ENCODE measurements around the gene GRAP.

Gene GRAP

DNA sequence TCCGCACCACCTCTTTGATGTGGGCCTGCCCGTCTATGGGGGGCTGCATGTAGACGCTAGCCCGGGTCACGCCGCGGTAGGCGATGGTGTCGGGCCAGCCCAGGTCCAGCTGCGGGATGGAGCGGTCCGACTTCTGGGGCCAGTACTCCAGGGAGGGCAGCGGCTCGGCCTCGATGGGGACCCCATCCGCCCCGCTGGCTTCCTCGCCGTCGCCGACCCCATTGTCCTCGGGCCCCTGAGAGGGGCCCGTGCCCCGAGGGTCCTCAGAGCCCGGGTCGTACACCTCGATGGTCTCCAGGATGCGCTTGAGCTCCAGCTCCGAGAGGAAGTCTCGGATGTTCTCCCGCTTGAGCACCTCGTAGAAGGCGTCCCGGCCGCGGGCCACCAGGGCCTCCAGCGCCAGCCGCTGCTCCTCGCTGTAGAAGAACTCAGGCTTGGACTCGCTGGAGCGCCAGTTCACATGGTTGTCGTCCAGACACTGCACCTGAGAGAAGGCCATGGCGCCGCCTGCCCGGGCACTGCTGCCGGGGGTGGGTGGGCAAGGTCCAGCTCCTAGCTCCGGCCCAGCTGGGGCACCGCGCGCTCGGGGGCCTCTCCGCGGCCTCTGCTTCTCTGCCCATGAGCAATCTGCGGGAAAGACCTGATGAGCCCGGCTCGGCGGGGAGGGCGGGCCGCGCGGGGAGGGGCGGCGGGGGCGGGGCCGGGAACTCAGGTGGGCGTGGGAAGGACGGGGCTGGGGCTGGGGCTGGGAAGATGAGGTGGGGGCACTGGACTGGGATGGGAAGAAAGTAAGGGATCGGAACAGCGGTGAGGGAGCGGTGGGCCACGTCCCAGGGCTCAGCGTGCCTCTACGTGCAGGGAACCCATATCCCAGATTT is 43.0 kb downstream of the GRAP start:
- TF ChIP-seq, protein P1, sequence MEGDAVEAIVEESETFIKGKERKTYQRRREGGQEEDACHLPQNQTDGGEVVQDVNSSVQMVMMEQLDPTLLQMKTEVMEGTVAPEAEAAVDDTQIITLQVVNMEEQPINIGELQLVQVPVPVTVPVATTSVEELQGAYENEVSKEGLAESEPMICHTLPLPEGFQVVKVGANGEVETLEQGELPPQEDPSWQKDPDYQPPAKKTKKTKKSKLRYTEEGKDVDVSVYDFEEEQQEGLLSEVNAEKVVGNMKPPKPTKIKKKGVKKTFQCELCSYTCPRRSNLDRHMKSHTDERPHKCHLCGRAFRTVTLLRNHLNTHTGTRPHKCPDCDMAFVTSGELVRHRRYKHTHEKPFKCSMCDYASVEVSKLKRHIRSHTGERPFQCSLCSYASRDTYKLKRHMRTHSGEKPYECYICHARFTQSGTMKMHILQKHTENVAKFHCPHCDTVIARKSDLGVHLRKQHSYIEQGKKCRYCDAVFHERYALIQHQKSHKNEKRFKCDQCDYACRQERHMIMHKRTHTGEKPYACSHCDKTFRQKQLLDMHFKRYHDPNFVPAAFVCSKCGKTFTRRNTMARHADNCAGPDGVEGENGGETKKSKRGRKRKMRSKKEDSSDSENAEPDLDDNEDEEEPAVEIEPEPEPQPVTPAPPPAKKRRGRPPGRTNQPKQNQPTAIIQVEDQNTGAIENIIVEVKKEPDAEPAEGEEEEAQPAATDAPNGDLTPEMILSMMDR (IDR thresholded peaks at IDR 0.05; ENCODE audit: low read length, missing control alignments), result no peak
- peak overlapping the region; percentile 61 for H3K4me3 ChIP-seq (replicated peaks; ENCODE audit: low read depth, low read length)
- DNase-seq (ENCODE audit: low read depth), result peak; percentile 19

DNA sequence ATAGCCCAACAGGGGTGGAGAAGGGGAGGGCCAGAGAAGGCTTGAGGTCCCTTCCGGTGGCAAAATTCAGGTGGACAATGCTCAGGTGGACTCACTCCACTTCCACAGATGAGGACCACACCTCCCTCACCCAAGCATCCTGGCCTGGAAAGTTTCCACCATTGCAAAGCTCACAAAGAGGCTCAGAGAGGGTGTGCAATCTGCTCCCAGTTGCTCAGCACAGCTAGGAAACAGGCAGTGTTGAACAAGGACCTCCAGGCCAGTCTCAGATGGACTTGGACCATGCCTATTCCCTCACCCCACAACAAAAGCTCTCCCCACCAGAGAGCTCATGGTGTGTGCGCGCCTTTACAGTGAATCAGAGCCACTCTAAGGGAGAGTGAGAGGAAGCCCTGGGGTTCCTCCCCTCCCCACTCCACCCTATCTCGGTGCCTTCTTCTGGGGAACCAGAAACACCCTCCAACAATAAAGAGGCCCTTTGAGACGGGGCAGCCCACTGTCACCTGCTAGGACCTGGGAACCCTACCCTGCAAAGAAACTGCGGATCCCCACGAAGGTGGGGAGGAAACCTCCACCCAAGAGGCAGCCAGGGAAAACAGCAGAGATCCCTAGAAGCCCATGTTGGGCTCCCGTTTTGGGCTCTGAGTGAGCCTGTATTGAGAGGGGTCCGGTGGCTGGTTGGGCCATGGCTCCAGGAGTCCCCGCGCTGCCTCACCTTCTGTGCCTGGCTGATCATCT is 43.8 kb downstream of the GRAP start:
- H3K4me3 ChIP-seq (replicated peaks; ENCODE audit: low read depth, low read length), result peak overlapping the region; percentile 61
- TF ChIP-seq, protein P1 (IDR thresholded peaks at IDR 0.05; ENCODE audit: low read length, missing control alignments), result no peak
- DNase-seq (ENCODE audit: low read depth), result peak; percentile 22

GRCh38 chr17:19001907-19002590 is 44.7 kb downstream of the GRAP start:
- H3K4me3 ChIP-seq (replicated peaks; ENCODE audit: low read depth, low read length), result no peak overlapping the region
- no peak for DNase-seq (ENCODE audit: low read depth)
- TF ChIP-seq, protein P1 (IDR thresholded peaks at IDR 0.05; ENCODE audit: low read length, missing control alignments), result no peak

- TF ChIP-seq, protein P1 (IDR thresholded peaks at IDR 0.05; ENCODE audit: low read length, missing control alignments), result no peak
- DNase-seq (ENCODE audit: low read depth), result peak; percentile 68
- no peak overlapping the region for H3K4me3 ChIP-seq (replicated peaks; ENCODE audit: low read depth, low read length)
Measured at GRCh38 chr17:19000531-19001325, 46.0 kb downstream of the GRAP start.

DNA sequence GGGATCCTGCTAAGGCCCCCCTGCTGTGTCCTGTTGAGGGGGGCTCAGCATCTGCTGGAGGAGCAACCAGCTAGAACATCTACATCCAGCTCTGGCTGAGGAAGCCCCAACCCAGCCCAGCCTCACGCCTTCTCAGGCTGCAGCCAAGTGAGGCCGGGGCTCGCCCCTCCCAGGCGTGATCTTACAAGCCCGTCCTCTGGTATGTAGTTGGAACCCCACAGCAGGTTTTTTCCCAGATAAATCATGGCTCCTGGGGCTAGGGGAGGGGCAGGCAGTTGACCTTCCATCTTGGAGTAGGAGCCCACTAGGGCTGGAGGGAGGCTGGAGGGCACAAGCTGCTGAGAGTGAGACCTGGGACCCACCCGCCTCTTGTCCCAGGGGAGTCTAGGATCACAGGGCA is 46.8 kb downstream of the GRAP start:
- H3K4me3 ChIP-seq (replicated peaks; ENCODE audit: low read depth, low read length), result no peak overlapping the region
- DNase-seq (ENCODE audit: low read depth), result no peak
- TF ChIP-seq, protein P1 (IDR thresholded peaks at IDR 0.05; ENCODE audit: low read length, missing control alignments), result no peak

DNA sequence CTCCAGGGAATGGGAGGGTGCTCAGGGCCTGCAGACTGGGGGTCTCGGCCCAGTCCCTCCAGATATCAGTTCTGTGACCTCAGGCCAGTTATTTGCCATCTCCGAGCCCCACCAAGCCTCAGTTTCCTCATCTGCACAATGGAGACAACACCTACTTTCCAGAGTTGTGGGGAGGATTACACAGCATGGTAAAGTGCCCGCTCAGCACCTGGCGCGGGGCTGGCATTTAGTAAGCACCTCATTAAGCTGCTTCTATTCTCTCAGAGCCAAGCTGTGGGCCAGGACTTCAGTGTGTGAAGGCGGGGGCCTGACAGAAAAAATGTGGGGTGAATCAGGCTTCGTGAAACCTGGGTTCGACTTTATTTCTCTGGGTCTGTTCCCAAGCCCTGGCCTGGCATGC is 47.4 kb downstream of the GRAP start:
- H3K4me3 ChIP-seq (replicated peaks; ENCODE audit: low read depth, low read length), result no peak overlapping the region

More for the DNA sequence above, 47.4 kb downstream of the GRAP start:
- TF ChIP-seq, protein P1 (IDR thresholded peaks at IDR 0.05; ENCODE audit: low read length, missing control alignments), result no peak
- no peak for DNase-seq (ENCODE audit: low read depth)

All from fibroblast of pulmonary artery (primary cell).